ENCODE results near the gene RAD51B.
A peak's percentile ranks its signal among the peaks of the same experiment; 100 is the strongest.

RAD51B gene

DNA sequence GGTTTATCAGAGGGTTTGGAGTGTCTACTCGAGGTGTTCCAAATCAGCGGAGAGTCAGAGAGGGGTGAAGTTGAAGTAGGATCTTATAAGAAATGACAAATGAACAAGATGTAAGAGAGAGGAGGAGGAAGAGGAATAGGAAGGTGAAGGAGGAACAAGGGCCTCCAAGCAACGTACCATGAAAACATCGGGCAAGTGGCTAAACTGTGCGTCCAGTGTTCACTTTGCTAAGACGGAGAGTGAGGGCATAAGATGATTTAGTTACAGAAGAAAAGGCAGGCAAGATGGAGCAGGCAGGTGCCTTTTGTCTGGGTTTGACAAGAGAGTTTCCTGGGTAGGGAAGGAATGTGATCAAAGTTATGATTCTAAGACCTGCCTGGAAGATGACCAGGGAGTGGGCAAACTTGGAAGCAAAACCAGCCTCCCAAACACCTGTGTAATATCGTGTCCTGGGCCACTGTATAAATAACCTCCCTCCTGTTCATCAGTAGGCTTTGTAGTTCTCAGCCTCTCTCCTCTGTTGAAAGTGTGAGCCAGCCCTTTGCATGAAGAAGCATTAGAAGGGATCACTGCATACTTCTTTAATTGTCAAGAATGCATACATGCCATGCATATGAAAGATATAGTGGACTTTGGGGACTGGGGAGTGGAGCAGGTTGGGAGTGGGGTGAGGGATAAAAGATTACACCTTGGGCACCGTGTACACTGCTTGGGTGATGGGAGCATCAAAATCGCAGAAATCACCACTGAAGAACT, 861.9 kb downstream of the RAD51B start:
- Mint-ChIP-seq H3K27me3 (no peaks in the 10 kb centered on the region), H3K36me3 (peaks cover 46% of the 10 kb centered on the region), H3K27ac (peak overlapping the region; percentile 99), H3K4me3 (peak overlapping the region; percentile 30), H3K4me1 (peaks cover 86% of the 10 kb centered on the region), H3K9me3 (no peaks in the 10 kb centered on the region)
- ATAC-seq = no peak

GRCh38 chr14:68682166-68683103, 862.9 kb downstream of the RAD51B start:
- peak overlapping the region; percentile 99 for H3K27ac Mint-ChIP-seq
- peak overlapping the region; percentile 76 for H3K4me3 Mint-ChIP-seq
- no peaks in the 10 kb centered on the region for H3K27me3 Mint-ChIP-seq
- H3K9me3 Mint-ChIP-seq = no peaks in the 10 kb centered on the region
- peak; percentile 57 for ATAC-seq
- peaks cover 88% of the 10 kb centered on the region for H3K4me1 Mint-ChIP-seq
- peaks cover 42% of the 10 kb centered on the region for H3K36me3 Mint-ChIP-seq

DNA sequence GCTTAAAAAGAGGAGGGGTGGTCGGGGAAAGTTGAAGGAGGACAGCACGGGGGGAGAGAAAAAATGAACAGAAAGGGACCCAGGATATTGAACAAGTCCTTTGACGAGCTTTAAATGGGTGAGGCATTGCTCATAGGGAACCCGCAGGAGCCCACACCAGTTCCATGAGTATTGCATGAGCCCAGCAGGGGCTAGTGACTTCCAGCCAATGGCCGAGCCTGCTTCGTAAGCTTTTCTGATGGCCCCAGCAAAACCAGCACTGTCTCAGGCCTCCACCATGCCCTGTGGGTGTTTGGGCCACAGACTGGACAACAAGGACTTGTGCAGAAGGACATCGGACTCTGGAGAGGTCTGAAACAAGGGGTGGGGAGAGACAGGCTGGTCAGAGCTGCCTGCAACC, 863.7 kb downstream of the RAD51B start:
- H3K4me3 Mint-ChIP-seq = peak overlapping the region; percentile 76
- H3K9me3 Mint-ChIP-seq = no peaks in the 10 kb centered on the region
- peak overlapping the region; percentile 99 for H3K27ac Mint-ChIP-seq
- no peaks in the 10 kb centered on the region for H3K27me3 Mint-ChIP-seq
- H3K4me1 Mint-ChIP-seq = peaks cover 91% of the 10 kb centered on the region
- H3K36me3 Mint-ChIP-seq = peaks cover 33% of the 10 kb centered on the region
- ATAC-seq = no peak

GRCh38 chr14:68684466-68685418, 865.2 kb downstream of the RAD51B start:
- Mint-ChIP-seq H3K27me3 (no peaks in the 10 kb centered on the region), H3K9me3 (no peaks in the 10 kb centered on the region), H3K4me3 (peak overlapping the region; percentile 76), H3K4me1 (peaks cover 94% of the 10 kb centered on the region), H3K27ac (peak overlapping the region; percentile 99), H3K36me3 (peaks cover 19% of the 10 kb centered on the region)
- ATAC-seq = no peak

DNA sequence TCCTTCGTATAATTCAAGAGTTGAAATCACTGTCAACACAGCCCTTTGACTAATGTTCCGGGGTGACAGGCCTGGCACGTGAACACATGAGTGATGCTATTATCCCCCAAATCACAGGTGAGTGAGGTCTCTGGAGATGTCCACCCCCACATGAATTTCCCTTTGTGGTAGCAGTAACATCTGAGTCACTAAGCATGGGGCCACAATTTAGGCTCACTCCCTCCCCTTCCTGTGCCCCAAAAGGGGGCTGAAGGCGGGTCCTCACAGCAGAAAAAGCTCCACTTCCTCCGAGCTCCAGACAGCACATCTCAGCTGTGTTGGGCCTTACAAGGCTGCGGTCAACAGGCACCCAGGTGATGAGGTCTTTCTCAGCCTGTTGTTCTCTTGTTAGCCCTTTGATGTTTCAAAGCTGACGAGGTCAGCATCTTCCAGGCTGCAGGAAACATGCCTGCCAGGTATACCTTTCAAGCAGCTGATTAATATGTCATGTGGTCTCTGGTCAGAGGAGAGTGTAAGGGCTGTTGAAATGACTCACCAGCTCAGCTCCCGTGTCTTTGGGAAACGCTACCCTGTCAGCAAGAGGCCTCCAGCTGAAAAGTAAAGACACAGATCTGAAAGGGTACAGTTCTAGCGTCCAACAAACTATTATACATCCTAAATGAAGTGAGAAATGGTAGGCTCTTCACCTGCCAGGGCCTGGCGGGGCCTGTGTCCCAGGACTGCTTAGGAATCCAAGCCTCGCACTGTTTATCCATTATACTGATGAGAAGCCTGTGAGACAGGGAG, 866.0 kb downstream of the RAD51B start:
- Mint-ChIP-seq H3K36me3 (peaks cover 13% of the 10 kb centered on the region), H3K4me1 (peaks cover 89% of the 10 kb centered on the region), H3K27ac (peak overlapping the region; percentile 99), H3K27me3 (no peaks in the 10 kb centered on the region), H3K4me3 (peak overlapping the region; percentile 76), H3K9me3 (no peaks in the 10 kb centered on the region)
- peak; percentile 95 for ATAC-seq

DNA sequence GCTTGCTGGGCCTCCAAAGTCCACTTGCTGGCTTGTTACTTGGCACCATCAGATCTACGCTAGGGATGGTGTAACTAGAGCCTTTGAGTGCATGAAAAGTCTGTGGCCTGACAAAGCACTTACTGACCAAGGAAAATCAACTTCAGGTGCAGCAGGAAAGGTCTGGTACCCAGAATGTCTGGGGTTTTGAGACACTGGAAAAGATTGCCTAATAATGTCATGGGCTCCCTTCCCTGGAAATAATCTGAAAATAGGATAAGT, 866.6 kb downstream of the RAD51B start:
- no peak for ATAC-seq
- H3K4me3 Mint-ChIP-seq = peak overlapping the region; percentile 76
- peaks cover 9% of the 10 kb centered on the region for H3K36me3 Mint-ChIP-seq
- no peaks in the 10 kb centered on the region for H3K9me3 Mint-ChIP-seq
- no peaks in the 10 kb centered on the region for H3K27me3 Mint-ChIP-seq
- peaks cover 87% of the 10 kb centered on the region for H3K4me1 Mint-ChIP-seq
- peak overlapping the region; percentile 99 for H3K27ac Mint-ChIP-seq

DNA sequence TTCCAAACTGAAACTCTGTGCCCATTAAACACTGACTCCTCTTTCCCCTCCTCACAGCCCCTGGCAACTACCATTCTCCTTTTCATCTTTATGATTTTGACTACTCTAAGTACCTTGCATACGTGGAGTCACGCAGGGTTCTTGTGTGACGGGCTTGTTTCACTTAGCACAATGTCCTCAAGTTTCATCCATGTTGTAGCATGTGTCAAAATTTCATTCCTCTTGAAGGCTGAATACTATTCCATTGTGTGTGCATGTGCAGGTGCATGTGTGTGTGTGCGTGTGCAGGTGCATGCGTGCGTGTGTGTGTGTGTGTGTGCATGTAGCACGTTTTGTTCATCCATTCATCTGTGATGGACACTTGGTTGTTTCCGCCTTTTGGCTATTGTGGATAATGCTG, 867.1 kb downstream of the RAD51B start:
- ATAC-seq = no peak
- H3K27ac Mint-ChIP-seq = peak overlapping the region; percentile 99
- H3K9me3 Mint-ChIP-seq = no peaks in the 10 kb centered on the region
- H3K27me3 Mint-ChIP-seq = no peaks in the 10 kb centered on the region
- peaks cover 87% of the 10 kb centered on the region for H3K4me1 Mint-ChIP-seq
- peaks cover 6% of the 10 kb centered on the region for H3K36me3 Mint-ChIP-seq
- no peak overlapping the region for H3K4me3 Mint-ChIP-seq

DNA sequence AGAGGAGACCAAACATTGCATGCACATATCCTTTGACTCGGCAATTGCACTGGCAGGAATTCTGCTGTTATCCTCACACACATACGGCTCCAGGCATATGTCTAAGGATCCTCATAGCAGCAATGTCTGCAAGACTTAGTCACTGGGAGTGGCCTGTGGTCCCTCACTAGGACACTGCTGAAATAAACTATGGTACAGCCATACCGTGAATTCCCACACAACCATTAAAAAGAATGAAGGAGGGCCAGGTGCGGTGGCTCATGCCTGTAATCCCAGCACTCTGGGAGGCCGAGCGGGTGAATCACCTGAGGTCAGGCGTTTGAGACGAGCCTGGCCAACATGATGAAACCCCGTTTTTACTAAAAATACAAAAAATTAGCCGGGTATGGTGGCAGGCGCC, 868.2 kb downstream of the RAD51B start:
- peaks cover 5% of the 10 kb centered on the region for H3K36me3 Mint-ChIP-seq
- no peak overlapping the region for H3K4me3 Mint-ChIP-seq
- H3K4me1 Mint-ChIP-seq = peaks cover 88% of the 10 kb centered on the region
- no peak for ATAC-seq
- H3K27me3 Mint-ChIP-seq = no peaks in the 10 kb centered on the region
- no peaks in the 10 kb centered on the region for H3K9me3 Mint-ChIP-seq
- peak overlapping the region; percentile 99 for H3K27ac Mint-ChIP-seq

GRCh38 chr14:68688872-68689371, 869.3 kb downstream of the RAD51B start:
- no peak for ATAC-seq
- H3K4me3 Mint-ChIP-seq = no peak overlapping the region
- peak overlapping the region; percentile 99 for H3K27ac Mint-ChIP-seq
- peaks cover 87% of the 10 kb centered on the region for H3K4me1 Mint-ChIP-seq
- no peaks in the 10 kb centered on the region for H3K36me3 Mint-ChIP-seq
- no peaks in the 10 kb centered on the region for H3K9me3 Mint-ChIP-seq
- no peaks in the 10 kb centered on the region for H3K27me3 Mint-ChIP-seq

- Mint-ChIP-seq H3K4me1 (peaks cover 87% of the 10 kb centered on the region), H3K4me3 (no peak overlapping the region), H3K27me3 (no peaks in the 10 kb centered on the region), H3K27ac (peak overlapping the region; percentile 99), H3K9me3 (no peaks in the 10 kb centered on the region), H3K36me3 (no peaks in the 10 kb centered on the region)
- ATAC-seq = no peak
These were observed 869.9 kb downstream of the RAD51B start for GRCh38 chr14:68689511-68689910.

- Mint-ChIP-seq H3K4me3 (no peak overlapping the region), H3K27ac (peak overlapping the region; percentile 99), H3K4me1 (peaks cover 87% of the 10 kb centered on the region), H3K9me3 (no peaks in the 10 kb centered on the region), H3K27me3 (no peaks in the 10 kb centered on the region), H3K36me3 (no peaks in the 10 kb centered on the region)
- ATAC-seq = no peak
These were observed 870.7 kb downstream of the RAD51B start for GRCh38 chr14:68690089-68690958.

GRCh38 chr14:68691031-68691791, 871.6 kb downstream of the RAD51B start:
- Mint-ChIP-seq H3K4me3 (no peak overlapping the region), H3K27me3 (no peaks in the 10 kb centered on the region), H3K27ac (peak overlapping the region; percentile 64), H3K4me1 (peaks cover 86% of the 10 kb centered on the region), H3K36me3 (no peaks in the 10 kb centered on the region), H3K9me3 (no peaks in the 10 kb centered on the region)
- ATAC-seq = no peak

DNA sequence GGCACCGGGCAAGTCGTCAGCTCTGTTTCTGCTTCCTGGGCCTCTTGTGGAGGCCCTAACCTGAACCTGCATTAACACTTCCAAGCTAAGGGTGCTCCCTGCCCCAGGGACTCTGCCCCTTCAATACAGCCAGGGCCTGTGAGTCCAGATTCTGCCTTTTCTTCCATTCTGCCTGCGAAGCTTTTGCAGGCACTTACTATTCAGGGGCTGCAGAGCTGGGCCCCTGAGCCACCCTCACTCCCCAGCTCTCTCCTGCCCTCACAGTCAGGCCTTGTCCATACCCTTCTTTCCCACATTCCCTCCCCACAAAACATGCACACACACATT, 872.2 kb downstream of the RAD51B start:
- Mint-ChIP-seq H3K9me3 (no peaks in the 10 kb centered on the region), H3K4me1 (peaks cover 80% of the 10 kb centered on the region), H3K27me3 (no peaks in the 10 kb centered on the region), H3K36me3 (no peaks in the 10 kb centered on the region), H3K27ac (peak overlapping the region; percentile 64), H3K4me3 (no peak overlapping the region)
- ATAC-seq = no peak
